HEK293 (cell line): ENCODE results near the gene TMC2.

ENCODE experiments used
- BCL11B ChIP-seq: fragments of 450-650 bp; formaldehyde crosslinking; IDR thresholded peaks from 2 replicates; pipeline ENCODE4 v1.5.1; 2016; ENCODE audit warnings: low read depth, missing biosample characterization, missing genetic modification characterization
- HOXC10 ChIP-seq: sonication (generic); formaldehyde crosslinking; IDR thresholded peaks from 2 replicates; pipeline ENCODE4 v1.8.1; 2023; ENCODE audit warnings: mild to moderate bottlenecking, missing genetic modification reagents
- HOXD13 ChIP-seq: sonication (generic); formaldehyde crosslinking; IDR thresholded peaks from 2 replicates; pipeline ENCODE4 v1.8.0; 2022; ENCODE audit warnings: missing genetic modification reagents, borderline replicate concordance
- MEIS1 ChIP-seq: sonication (generic); formaldehyde crosslinking; IDR thresholded peaks from 2 replicates; pipeline ENCODE4 v1.8.1; 2022; ENCODE audit warnings: missing genetic modification reagents, mild to moderate bottlenecking, borderline replicate concordance
- OVOL3 ChIP-seq: fragments of 450-650 bp; formaldehyde crosslinking; IDR thresholded peaks from 2 replicates; pipeline ENCODE4 v1.5.1; 2016; ENCODE audit warnings: missing biosample characterization, missing genetic modification characterization
- SP7 ChIP-seq: fragments of 450-650 bp; formaldehyde crosslinking; IDR thresholded peaks from 2 replicates; pipeline ENCODE4 v1.5.1; 2016; ENCODE audit warnings: missing biosample characterization, missing genetic modification characterization
- ZBTB1 ChIP-seq: fragments of 450-650 bp; formaldehyde crosslinking; IDR thresholded peaks from 2 replicates; pipeline ENCODE4 v1.5.1; 2016; ENCODE audit warnings: missing biosample characterization, missing genetic modification characterization
- ZBTB20 ChIP-seq: fragments of 450-650 bp; formaldehyde crosslinking; IDR thresholded peaks from 2 replicates; pipeline ENCODE4 v1.5.1; 2016; ENCODE audit warnings: missing biosample characterization, missing genetic modification characterization
- ZBTB21 ChIP-seq: fragments of 450-650 bp; formaldehyde crosslinking; IDR thresholded peaks from 2 replicates; pipeline ENCODE4 v1.5.1; 2017; ENCODE audit warnings: missing biosample characterization, missing genetic modification characterization
- ZEB2 ChIP-seq: fragments of 450-650 bp; formaldehyde crosslinking; IDR thresholded peaks from 2 replicates; pipeline ENCODE4 v1.5.1; 2016; ENCODE audit warnings: missing biosample characterization, missing genetic modification characterization
- ZFP3 ChIP-seq: fragments of 450-650 bp; formaldehyde crosslinking; IDR thresholded peaks from 2 replicates; pipeline ENCODE4 v1.5.1; 2016; ENCODE audit warnings: low read depth, missing biosample characterization, missing genetic modification characterization
- ZFP41 ChIP-seq: fragments of 450-650 bp; formaldehyde crosslinking; IDR thresholded peaks from 2 replicates; pipeline ENCODE4 v1.5.1; 2016; ENCODE audit warnings: missing biosample characterization, missing genetic modification characterization, borderline replicate concordance
- ZNF112 ChIP-seq: fragments of 450-650 bp; formaldehyde crosslinking; IDR thresholded peaks from 2 replicates; pipeline ENCODE4 v1.5.0; 2017; ENCODE audit warnings: missing biosample characterization, missing genetic modification characterization
- ZNF157 ChIP-seq: fragments of 450-650 bp; formaldehyde crosslinking; IDR thresholded peaks from 2 replicates; pipeline ENCODE4 v1.5.1; 2016; ENCODE audit warnings: missing biosample characterization, missing genetic modification characterization
- ZNF248 ChIP-seq: fragments of 450-650 bp; formaldehyde crosslinking; IDR thresholded peaks from 2 replicates; pipeline ENCODE4 v1.5.1; 2017; ENCODE audit warnings: missing biosample characterization, missing genetic modification characterization
- ZNF433 ChIP-seq: fragments of 450-650 bp; formaldehyde crosslinking; IDR thresholded peaks from 2 replicates; pipeline ENCODE4 v1.5.1; 2016; ENCODE audit warnings: missing biosample characterization, missing genetic modification characterization, low read depth
- ZNF501 ChIP-seq: fragments of 450-650 bp; formaldehyde crosslinking; IDR thresholded peaks from 2 replicates; pipeline ENCODE4 v1.5.1; 2016; ENCODE audit warnings: missing biosample characterization, missing genetic modification characterization
- ZNF521 ChIP-seq: fragments of 450-650 bp; formaldehyde crosslinking; IDR thresholded peaks from 2 replicates; pipeline ENCODE4 v1.5.1; 2017; ENCODE audit warnings: missing biosample characterization, mild to moderate bottlenecking, missing genetic modification characterization
- ZNF530 ChIP-seq: fragments of 450-650 bp; formaldehyde crosslinking; IDR thresholded peaks from 2 replicates; pipeline ENCODE4 v1.5.1; 2016; ENCODE audit warnings: low read depth, missing biosample characterization, missing genetic modification characterization
- ZNF555 ChIP-seq: fragments of 450-650 bp; formaldehyde crosslinking; conservative IDR thresholded peaks from 2 replicates; pipeline ENCODE4 v1.5.1; 2017; ENCODE audit warnings: missing biosample characterization, mild to moderate bottlenecking, missing genetic modification characterization, inconsistent platforms
- ZNF626 ChIP-seq: fragments of 450-650 bp; sonication (Bioruptor Pico); formaldehyde crosslinking; IDR thresholded peaks from 2 replicates; pipeline ENCODE4 v1.5.1; 2018; ENCODE audit warnings: missing biosample characterization, missing genetic modification characterization, inconsistent platforms
- ZNF654 ChIP-seq: fragments of 450-650 bp; formaldehyde crosslinking; IDR thresholded peaks from 2 replicates; pipeline ENCODE4 v1.5.1; 2016; ENCODE audit warnings: low read depth, missing biosample characterization, missing genetic modification characterization
- ZNF837 ChIP-seq: fragments of 450-650 bp; formaldehyde crosslinking; IDR thresholded peaks from 2 replicates; pipeline ENCODE4 v1.5.1; 2016; ENCODE audit warnings: missing biosample characterization, missing genetic modification characterization
- TF ChIP-seq, protein P1 (sequence below): fragments of 450-650 bp; formaldehyde crosslinking; IDR thresholded peaks from 2 replicates; pipeline ENCODE4 v1.5.1; 2016; ENCODE audit warnings: missing biosample characterization, missing genetic modification characterization, borderline replicate concordance
- TF ChIP-seq, protein P2 (sequence below): fragments of 450-650 bp; formaldehyde crosslinking; IDR thresholded peaks from 2 replicates; pipeline ENCODE4 v1.5.1; 2016; ENCODE audit warnings: missing biosample characterization, missing genetic modification characterization
- TF ChIP-seq, protein P3 (sequence below): fragments of 450-650 bp; IDR thresholded peaks from 2 replicates; pipeline ENCODE4 v1.5.1; 2018; ENCODE audit warnings: missing biosample characterization, mild to moderate bottlenecking, missing genetic modification characterization
- TF ChIP-seq, protein P4 (sequence below): fragments of 450-650 bp; formaldehyde crosslinking; IDR thresholded peaks from 2 replicates; pipeline ENCODE4 v1.5.1; 2016; ENCODE audit warnings: missing biosample characterization, missing genetic modification characterization
- TF ChIP-seq, protein P5 (sequence below): fragments of 450-650 bp; formaldehyde crosslinking; IDR thresholded peaks from 2 replicates; pipeline ENCODE4 v1.5.1; 2016; ENCODE audit warnings: missing biosample characterization, missing genetic modification characterization
- TF ChIP-seq, protein P6 (sequence below): fragments of 450-650 bp; formaldehyde crosslinking; IDR thresholded peaks from 2 replicates; pipeline ENCODE4 v1.5.1; 2016; ENCODE audit warnings: missing biosample characterization, missing genetic modification characterization

Gene TMC2

DNA sequence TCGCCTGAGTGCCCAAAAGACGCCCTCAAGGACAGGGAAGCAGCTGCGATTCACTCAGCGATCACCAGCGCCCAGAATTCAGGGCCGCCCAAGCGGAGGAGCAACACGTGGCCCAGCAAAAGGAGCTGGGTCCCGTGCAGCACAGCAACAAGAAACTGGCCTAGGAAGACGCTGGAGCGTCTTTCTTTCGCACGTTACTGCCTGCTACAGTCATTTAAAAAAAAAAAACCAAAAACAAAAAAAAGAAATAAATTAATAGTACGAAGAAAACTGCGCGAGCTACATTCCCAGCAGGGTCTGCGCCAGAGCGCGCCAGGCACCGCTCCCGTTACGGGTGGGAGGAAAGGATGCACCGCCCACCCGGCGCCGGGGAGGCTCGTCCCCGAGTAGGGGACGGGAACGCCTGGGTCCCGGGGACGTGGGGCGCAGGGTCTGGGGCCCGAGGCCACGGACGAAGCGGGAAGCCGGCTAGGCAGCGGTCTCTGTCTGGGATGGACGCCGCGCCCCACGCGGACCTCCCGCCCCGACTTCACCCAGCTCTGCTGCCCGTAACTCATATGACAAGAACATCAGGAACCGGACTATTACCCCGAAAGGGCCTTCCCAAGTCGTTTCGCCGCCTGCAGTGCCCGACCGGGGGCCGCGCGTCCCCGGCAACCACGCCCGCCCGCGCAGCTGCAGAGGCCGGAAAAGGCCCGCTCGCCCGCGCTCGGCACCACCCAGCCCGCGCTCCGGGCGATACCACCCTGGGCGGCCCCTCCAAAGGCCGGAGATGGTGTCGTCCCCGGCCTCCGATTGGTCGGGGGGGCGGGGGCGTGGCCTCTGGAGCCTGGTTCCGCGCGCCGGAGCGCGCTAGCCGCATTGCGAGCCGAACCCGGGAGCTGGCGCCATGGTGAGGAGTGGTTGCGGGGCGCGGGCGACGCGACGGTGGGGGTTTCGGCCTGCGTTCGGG is 115.7 kb downstream of the TMC2 start, which contains the start of gene NOP56 (continued):
- TF ChIP-seq, protein P1, sequence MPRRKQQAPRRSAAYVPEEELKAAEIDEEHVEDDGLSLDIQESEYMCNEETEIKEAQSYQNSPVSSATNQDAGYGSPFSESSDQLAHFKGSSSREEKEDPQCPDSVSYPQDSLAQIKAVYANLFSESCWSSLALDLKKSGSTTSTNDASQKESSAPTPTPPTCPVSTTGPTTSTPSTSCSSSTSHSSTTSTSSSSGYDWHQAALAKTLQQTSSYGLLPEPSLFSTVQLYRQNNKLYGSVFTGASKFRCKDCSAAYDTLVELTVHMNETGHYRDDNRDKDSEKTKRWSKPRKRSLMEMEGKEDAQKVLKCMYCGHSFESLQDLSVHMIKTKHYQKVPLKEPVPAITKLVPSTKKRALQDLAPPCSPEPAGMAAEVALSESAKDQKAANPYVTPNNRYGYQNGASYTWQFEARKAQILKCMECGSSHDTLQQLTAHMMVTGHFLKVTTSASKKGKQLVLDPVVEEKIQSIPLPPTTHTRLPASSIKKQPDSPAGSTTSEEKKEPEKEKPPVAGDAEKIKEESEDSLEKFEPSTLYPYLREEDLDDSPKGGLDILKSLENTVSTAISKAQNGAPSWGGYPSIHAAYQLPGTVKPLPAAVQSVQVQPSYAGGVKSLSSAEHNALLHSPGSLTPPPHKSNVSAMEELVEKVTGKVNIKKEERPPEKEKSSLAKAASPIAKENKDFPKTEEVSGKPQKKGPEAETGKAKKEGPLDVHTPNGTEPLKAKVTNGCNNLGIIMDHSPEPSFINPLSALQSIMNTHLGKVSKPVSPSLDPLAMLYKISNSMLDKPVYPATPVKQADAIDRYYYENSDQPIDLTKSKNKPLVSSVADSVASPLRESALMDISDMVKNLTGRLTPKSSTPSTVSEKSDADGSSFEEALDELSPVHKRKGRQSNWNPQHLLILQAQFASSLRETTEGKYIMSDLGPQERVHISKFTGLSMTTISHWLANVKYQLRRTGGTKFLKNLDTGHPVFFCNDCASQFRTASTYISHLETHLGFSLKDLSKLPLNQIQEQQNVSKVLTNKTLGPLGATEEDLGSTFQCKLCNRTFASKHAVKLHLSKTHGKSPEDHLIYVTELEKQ (tag by site-specific recombination) = no peak
- TF ChIP-seq ZNF157 (tag by site-specific recombination) (no peak), ZNF555 (tag by site-specific recombination) (no peak), ZBTB20 (tag by site-specific recombination) (peak; percentile 92), ZNF501 (no peak; the same call in 1 of the 2 replicates), ZFP3 (tag by site-specific recombination) (peak; percentile 33; the same call in 1 of the 2 replicates), HOXC10 (no peak), ZBTB21 (tag by site-specific recombination) (no peak), ZNF530 (tag by site-specific recombination) (no peak), ZNF654 (no peak), ZNF112 (tag by site-specific recombination) (no peak), BCL11B (no peak; the same call in 1 of the 2 replicates), ZEB2 (tag by site-specific recombination) (peak; percentile 96), ZFP41 (tag by site-specific recombination) (no peak), ZBTB1 (tag by site-specific recombination) (0 out of 2 replicates have a peak, but pooled peaks have one; percentile 8), ZNF626 (tag by site-specific recombination) (no peak), ZNF521 (tag by site-specific recombination) (no peak), OVOL3 (tag by site-specific recombination) (no peak), HOXD13 (CRISPR knock-in tag) (no peak), SP7 (tag by site-specific recombination) (peak; percentile 73), ZNF248 (tag by site-specific recombination) (no peak), ZNF837 (tag by site-specific recombination) (no peak), ZNF433 (no peak), MEIS1 (CRISPR knock-in tag) (no peak)
- TF ChIP-seq, protein P2, sequence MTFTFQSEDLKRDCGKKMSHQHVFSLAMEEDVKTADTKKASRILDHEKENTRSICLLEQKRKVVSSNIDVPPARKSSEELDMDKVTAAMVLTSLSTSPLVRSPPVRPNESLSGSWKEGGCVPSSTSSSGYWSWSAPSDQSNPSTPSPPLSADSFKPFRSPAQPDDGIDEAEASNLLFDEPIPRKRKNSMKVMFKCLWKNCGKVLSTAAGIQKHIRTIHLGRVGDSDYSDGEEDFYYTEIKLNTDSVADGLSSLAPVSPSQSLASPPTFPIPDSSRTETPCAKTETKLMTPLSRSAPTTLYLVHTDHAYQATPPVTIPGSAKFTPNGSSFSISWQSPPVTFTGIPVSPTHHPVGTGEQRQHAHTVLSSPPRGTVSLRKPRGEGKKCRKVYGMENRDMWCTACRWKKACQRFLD (tag by site-specific recombination) = no peak
- TF ChIP-seq, protein P3, sequence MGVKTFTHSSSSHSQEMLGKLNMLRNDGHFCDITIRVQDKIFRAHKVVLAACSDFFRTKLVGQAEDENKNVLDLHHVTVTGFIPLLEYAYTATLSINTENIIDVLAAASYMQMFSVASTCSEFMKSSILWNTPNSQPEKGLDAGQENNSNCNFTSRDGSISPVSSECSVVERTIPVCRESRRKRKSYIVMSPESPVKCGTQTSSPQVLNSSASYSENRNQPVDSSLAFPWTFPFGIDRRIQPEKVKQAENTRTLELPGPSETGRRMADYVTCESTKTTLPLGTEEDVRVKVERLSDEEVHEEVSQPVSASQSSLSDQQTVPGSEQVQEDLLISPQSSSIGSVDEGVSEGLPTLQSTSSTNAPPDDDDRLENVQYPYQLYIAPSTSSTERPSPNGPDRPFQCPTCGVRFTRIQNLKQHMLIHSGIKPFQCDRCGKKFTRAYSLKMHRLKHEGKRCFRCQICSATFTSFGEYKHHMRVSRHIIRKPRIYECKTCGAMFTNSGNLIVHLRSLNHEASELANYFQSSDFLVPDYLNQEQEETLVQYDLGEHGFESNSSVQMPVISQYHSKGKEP = peak; percentile 57
- TF ChIP-seq, protein P4, sequence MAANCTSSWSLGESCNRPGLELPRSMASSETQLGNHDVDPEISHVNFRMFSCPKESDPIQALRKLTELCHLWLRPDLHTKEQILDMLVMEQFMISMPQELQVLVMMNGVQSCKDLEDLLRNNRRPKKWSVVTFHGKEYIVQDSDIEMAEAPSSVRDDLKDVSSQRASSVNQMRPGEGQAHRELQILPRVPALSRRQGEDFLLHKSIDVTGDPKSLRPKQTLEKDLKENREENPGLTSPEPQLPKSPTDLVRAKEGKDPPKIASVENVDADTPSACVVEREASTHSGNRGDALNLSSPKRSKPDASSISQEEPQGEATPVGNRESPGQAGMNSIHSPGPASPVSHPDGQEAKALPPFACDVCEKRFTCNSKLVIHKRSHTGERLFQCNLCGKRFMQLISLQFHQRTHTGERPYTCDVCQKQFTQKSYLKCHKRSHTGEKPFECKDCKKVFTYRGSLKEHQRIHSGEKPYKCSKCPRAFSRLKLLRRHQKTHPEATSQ (tag by site-specific recombination) = peak; percentile 69
- TF ChIP-seq, protein P5, sequence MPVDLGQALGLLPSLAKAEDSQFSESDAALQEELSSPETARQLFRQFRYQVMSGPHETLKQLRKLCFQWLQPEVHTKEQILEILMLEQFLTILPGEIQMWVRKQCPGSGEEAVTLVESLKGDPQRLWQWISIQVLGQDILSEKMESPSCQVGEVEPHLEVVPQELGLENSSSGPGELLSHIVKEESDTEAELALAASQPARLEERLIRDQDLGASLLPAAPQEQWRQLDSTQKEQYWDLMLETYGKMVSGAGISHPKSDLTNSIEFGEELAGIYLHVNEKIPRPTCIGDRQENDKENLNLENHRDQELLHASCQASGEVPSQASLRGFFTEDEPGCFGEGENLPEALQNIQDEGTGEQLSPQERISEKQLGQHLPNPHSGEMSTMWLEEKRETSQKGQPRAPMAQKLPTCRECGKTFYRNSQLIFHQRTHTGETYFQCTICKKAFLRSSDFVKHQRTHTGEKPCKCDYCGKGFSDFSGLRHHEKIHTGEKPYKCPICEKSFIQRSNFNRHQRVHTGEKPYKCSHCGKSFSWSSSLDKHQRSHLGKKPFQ (tag by site-specific recombination) = 0 out of 2 replicates have a peak, but pooled peaks have one; percentile 10
- TF ChIP-seq, protein P6, sequence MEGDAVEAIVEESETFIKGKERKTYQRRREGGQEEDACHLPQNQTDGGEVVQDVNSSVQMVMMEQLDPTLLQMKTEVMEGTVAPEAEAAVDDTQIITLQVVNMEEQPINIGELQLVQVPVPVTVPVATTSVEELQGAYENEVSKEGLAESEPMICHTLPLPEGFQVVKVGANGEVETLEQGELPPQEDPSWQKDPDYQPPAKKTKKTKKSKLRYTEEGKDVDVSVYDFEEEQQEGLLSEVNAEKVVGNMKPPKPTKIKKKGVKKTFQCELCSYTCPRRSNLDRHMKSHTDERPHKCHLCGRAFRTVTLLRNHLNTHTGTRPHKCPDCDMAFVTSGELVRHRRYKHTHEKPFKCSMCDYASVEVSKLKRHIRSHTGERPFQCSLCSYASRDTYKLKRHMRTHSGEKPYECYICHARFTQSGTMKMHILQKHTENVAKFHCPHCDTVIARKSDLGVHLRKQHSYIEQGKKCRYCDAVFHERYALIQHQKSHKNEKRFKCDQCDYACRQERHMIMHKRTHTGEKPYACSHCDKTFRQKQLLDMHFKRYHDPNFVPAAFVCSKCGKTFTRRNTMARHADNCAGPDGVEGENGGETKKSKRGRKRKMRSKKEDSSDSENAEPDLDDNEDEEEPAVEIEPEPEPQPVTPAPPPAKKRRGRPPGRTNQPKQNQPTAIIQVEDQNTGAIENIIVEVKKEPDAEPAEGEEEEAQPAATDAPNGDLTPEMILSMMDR = peak; percentile 25; the same call in 1 of the 2 replicates
